GM06990 (cell line): ENCODE measurements around the gene THADA.

Experiments used
- DNase-seq: peaks from one replicate; pipeline ENCODE4 v3.0.0-alpha.2; 2011; ENCODE audit not compliant: insufficient read length; ENCODE audit errors: extremely low read depth
- H3K27me3 ChIP-seq: replicated peaks from 2 replicates; pipeline ENCODE4 v1.6.0; 2011; ENCODE audit warnings: low read length; ENCODE audit not compliant: control insufficient read depth, insufficient read depth
- H3K36me3 ChIP-seq: 2 replicates; pipeline ENCODE4 v1.5.1; 2011; ENCODE audit warnings: low read length; ENCODE audit not compliant: control insufficient read depth, insufficient read depth
- H3K4me3 ChIP-seq: replicated peaks from 2 replicates; pipeline ENCODE4 v1.5.1; 2011; ENCODE audit warnings: low read depth, mild to moderate bottlenecking, control low read depth, low read length
- CTCF ChIP-seq: IDR thresholded peaks from 2 replicates; pipeline ENCODE4 v1.5.1; 2011; ENCODE audit warnings: low read length, control low read depth, mild to moderate bottlenecking, inconsistent platforms; ENCODE audit not compliant: insufficient read depth, poor library complexity, severe bottlenecking

The THADA gene

GRCh38 chr2:43521568-43521967 lies 74.3 kb downstream of the THADA start:
- Histone ChIP-seq H3K4me3 (no peak overlapping the region), H3K27me3 (no peaks in the 10 kb centered on the region), H3K36me3 (no peaks in the 10 kb centered on the region)
- DNase-seq, result no peak
- no peak for TF ChIP-seq CTCF

GRCh38 chr2:43520919-43521318 lies 74.9 kb downstream of the THADA start:
- no peak overlapping the region for H3K4me3 ChIP-seq
- DNase-seq, result no peak
- H3K27me3 ChIP-seq, result no peaks in the 10 kb centered on the region
- no peaks in the 10 kb centered on the region for H3K36me3 ChIP-seq
- no peak for TF ChIP-seq CTCF

GRCh38 chr2:43519643-43520221 lies 76.1 kb downstream of the THADA start:
- no peak for DNase-seq
- Histone ChIP-seq H3K27me3 (no peaks in the 10 kb centered on the region), H3K4me3 (no peak overlapping the region), H3K36me3 (no peaks in the 10 kb centered on the region)
- no peak for TF ChIP-seq CTCF

- no peak for TF ChIP-seq CTCF
- Histone ChIP-seq H3K27me3 (no peaks in the 10 kb centered on the region), H3K4me3 (no peak overlapping the region), H3K36me3 (no peaks in the 10 kb centered on the region)
- no peak for DNase-seq
Observed at GRCh38 chr2:43518718-43519117, 77.1 kb downstream of the THADA start.

- DNase-seq, result no peak
- H3K36me3 ChIP-seq, result no peaks in the 10 kb centered on the region
- no peaks in the 10 kb centered on the region for H3K27me3 ChIP-seq
- TF ChIP-seq CTCF, result no peak
- H3K4me3 ChIP-seq, result no peak overlapping the region
Observed at GRCh38 chr2:43518181-43518580, 77.7 kb downstream of the THADA start.
